HepG2 (cell line): Measurements from ENCODE around the gene TXNDC9. TPM values are rescaled to one million over a fixed set of nuclear protein-coding genes. Genes with fewer than 3 reads are reported as not detected.

ENCODE experiments used
- DBP ChIP-seq: sonication (generic); formaldehyde crosslinking; IDR thresholded peaks from 2 replicates; pipeline ENCODE4 v1.4.0; 2020; ENCODE audit warnings: missing genetic modification reagents; ENCODE audit errors: not compliant biosample characterization
- GPN1 ChIP-seq: sonication (generic); formaldehyde crosslinking; IDR thresholded peaks from 2 replicates; pipeline ENCODE4 v1.5.1; 2020; ENCODE audit warnings: missing genetic modification reagents, borderline replicate concordance
- HES4 ChIP-seq: sonication (generic); formaldehyde crosslinking; IDR thresholded peaks from 2 replicates; pipeline ENCODE4 v1.9.0; 2021; ENCODE audit warnings: mild to moderate bottlenecking, missing genetic modification reagents, borderline replicate concordance
- KMT2A ChIP-seq: sonication (generic); formaldehyde crosslinking; IDR thresholded peaks from 2 replicates; pipeline ENCODE4 v1.4.0; 2020; ENCODE audit warnings: missing genetic modification reagents
- MLLT10 ChIP-seq: sonication (generic); formaldehyde crosslinking; IDR thresholded peaks from 2 replicates; pipeline ENCODE4 v1.4.0; 2020; ENCODE audit warnings: missing genetic modification reagents
- MXD1 ChIP-seq: sonication (generic); formaldehyde crosslinking; IDR thresholded peaks from 2 replicates; pipeline ENCODE4 v1.4.0; 2020; ENCODE audit warnings: mild to moderate bottlenecking, missing genetic modification reagents
- NFYB ChIP-seq: sonication (generic); formaldehyde crosslinking; IDR thresholded peaks from 2 replicates; pipeline ENCODE4 v1.4.0; 2020; ENCODE audit warnings: missing genetic modification reagents
- NR2F2 ChIP-seq: IDR thresholded peaks from 2 replicates; pipeline ENCODE4 v1.6.1; 2012; ENCODE audit warnings: low read depth, inconsistent platforms, borderline replicate concordance
- RORA ChIP-seq: sonication (generic); formaldehyde crosslinking; IDR thresholded peaks from 2 replicates; pipeline ENCODE4 v1.5.0; 2020; ENCODE audit warnings: mild to moderate bottlenecking, missing genetic modification reagents, moderate library complexity
- SALL1 ChIP-seq: sonication (generic); formaldehyde crosslinking; IDR thresholded peaks from 2 replicates; pipeline ENCODE4 v1.8.0; 2022; ENCODE audit warnings: mild to moderate bottlenecking, missing genetic modification reagents
- SP4 ChIP-seq: sonication (generic); formaldehyde crosslinking; IDR thresholded peaks from 2 replicates; pipeline ENCODE4 v1.8.1; 2023; ENCODE audit warnings: mild to moderate bottlenecking, missing genetic modification reagents
- THAP7 ChIP-seq: sonication (generic); formaldehyde crosslinking; IDR thresholded peaks from 2 replicates; pipeline ENCODE4 v1.8.1; 2023; ENCODE audit warnings: mild to moderate bottlenecking, missing genetic modification reagents
- ZEB1 ChIP-seq: IDR thresholded peaks from 2 replicates; pipeline ENCODE4 v1.6.1; 2012; ENCODE audit warnings: mild to moderate bottlenecking, low read depth, inconsistent platforms; ENCODE audit not compliant: insufficient replicate concordance
- ZMYM2 ChIP-seq: sonication (generic); formaldehyde crosslinking; IDR thresholded peaks from 2 replicates; pipeline ENCODE4 v1.8.0; 2022; ENCODE audit warnings: mild to moderate bottlenecking, missing genetic modification reagents
- ZNF121 ChIP-seq: sonication (generic); formaldehyde crosslinking; IDR thresholded peaks from 2 replicates; pipeline ENCODE4 v1.5.0; 2020; ENCODE audit warnings: mild to moderate bottlenecking, missing genetic modification reagents
- ZNF329 ChIP-seq: sonication (generic); formaldehyde crosslinking; IDR thresholded peaks from 2 replicates; pipeline ENCODE4 v1.9.0; 2021; ENCODE audit warnings: low read depth, mild to moderate bottlenecking, missing genetic modification reagents
- ZNF34 ChIP-seq: sonication (generic); formaldehyde crosslinking; IDR thresholded peaks from 2 replicates; pipeline ENCODE4 v1.4.0; 2020; ENCODE audit warnings: mild to moderate bottlenecking, missing genetic modification reagents, borderline replicate concordance
- ZNF564 ChIP-seq: sonication (generic); formaldehyde crosslinking; IDR thresholded peaks from 2 replicates; pipeline ENCODE4 v1.8.1; 2023; ENCODE audit warnings: mild to moderate bottlenecking, missing genetic modification reagents
- ZNF577 ChIP-seq: sonication (generic); formaldehyde crosslinking; IDR thresholded peaks from 2 replicates; pipeline ENCODE4 v1.4.0; 2020; ENCODE audit warnings: mild to moderate bottlenecking, low read depth, missing genetic modification reagents, borderline replicate concordance
- ZNF784 ChIP-seq: sonication (generic); formaldehyde crosslinking; IDR thresholded peaks from 2 replicates; pipeline ENCODE4 v1.5.1; 2020; ENCODE audit warnings: missing genetic modification reagents, mild to moderate bottlenecking, borderline replicate concordance
- ZSCAN12 ChIP-seq: sonication (generic); formaldehyde crosslinking; IDR thresholded peaks from 2 replicates; pipeline ENCODE4 v1.9.0; 2021; ENCODE audit warnings: mild to moderate bottlenecking, missing genetic modification reagents
- polyA plus RNA-seq, 8 experiments: library from polyadenylated mRNA; depleted of rRNA in 3 of 8; stranded (reverse) in 7 of 8; unstranded in 1 of 8; fragments of >200 nt; fragmentation: Illumina TruSeq in 4 of 8; extraction: Trizol in 4 of 8; gene quantifications; 2 replicates each; pipeline versions ENCODE4 v1.2.1 to v1.2.3, GENCODE V29; 2011 to 2016; ENCODE audit warnings: low read depth in 4 of 8, missing spikeins in 1 of 8, mixed read lengths in 1 of 8; ENCODE audit not compliant: insufficient read depth in 1 of 8
- total RNA-seq, 5 experiments: library from RNA; depleted of rRNA; stranded (reverse); fragments of >200 nt; fragmentation: Illumina TruSeq; extraction: Trizol; gene quantifications; 2 replicates each; pipeline ENCODE4 v1.2.3, GENCODE V29; 2016; ENCODE audit warnings: low read depth in 1 of 5
- TF ChIP-seq, protein P1 (sequence below): sonication (generic); formaldehyde crosslinking; IDR thresholded peaks from 2 replicates; pipeline ENCODE4 v1.8.0; 2022; ENCODE audit warnings: mild to moderate bottlenecking, missing genetic modification reagents, borderline replicate concordance
- TF ChIP-seq, protein P2 (sequence below): sonication (generic); formaldehyde crosslinking; IDR thresholded peaks from 2 replicates; pipeline ENCODE4 v1.5.0; 2020; ENCODE audit warnings: missing genetic modification reagents

Gene TXNDC9
- total and polyA plus RNA-seq, 2 of the 13 experiments (the other 11 are each of a cell fraction or from before 2014, with no cell fraction given) = 35.2 to 94.6 TPM

GRCh38 chr2:99337113-99338028 lies 1.2 kb upstream of the TXNDC9 start, which contains the start of gene EIF5B (continued):
- TF ChIP-seq ZNF329 (CRISPR knock-in tag) = peak; percentile 70
- no peak for TF ChIP-seq ZNF34 (CRISPR knock-in tag)
- TF ChIP-seq ZNF121 (CRISPR knock-in tag) = 0 out of 2 replicates have a peak, but pooled peaks have one; percentile 39
- TF ChIP-seq, protein P1, sequence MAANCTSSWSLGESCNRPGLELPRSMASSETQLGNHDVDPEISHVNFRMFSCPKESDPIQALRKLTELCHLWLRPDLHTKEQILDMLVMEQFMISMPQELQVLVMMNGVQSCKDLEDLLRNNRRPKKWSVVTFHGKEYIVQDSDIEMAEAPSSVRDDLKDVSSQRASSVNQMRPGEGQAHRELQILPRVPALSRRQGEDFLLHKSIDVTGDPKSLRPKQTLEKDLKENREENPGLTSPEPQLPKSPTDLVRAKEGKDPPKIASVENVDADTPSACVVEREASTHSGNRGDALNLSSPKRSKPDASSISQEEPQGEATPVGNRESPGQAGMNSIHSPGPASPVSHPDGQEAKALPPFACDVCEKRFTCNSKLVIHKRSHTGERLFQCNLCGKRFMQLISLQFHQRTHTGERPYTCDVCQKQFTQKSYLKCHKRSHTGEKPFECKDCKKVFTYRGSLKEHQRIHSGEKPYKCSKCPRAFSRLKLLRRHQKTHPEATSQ (CRISPR knock-in tag) = peak; percentile 90; the same call in 1 of the 2 replicates
- 0 out of 2 replicates have a peak, but pooled peaks have one; percentile 10 for TF ChIP-seq RORA (CRISPR knock-in tag)
- peak; percentile 73 for TF ChIP-seq SP4 (CRISPR knock-in tag)
- TF ChIP-seq ZNF564 (CRISPR knock-in tag) = peak; percentile 86; the same call in 1 of the 2 replicates
- TF ChIP-seq MLLT10 = no peak
- TF ChIP-seq ZSCAN12 (CRISPR knock-in tag) = peak; percentile 93
- no peak for TF ChIP-seq NR2F2
- peak; percentile 91; the same call in 1 of the 2 replicates for TF ChIP-seq THAP7 (CRISPR knock-in tag)
- TF ChIP-seq ZMYM2 (CRISPR knock-in tag) = peak; percentile 99
- TF ChIP-seq SALL1 (CRISPR knock-in tag) = peak; percentile 95
- TF ChIP-seq, protein P2, sequence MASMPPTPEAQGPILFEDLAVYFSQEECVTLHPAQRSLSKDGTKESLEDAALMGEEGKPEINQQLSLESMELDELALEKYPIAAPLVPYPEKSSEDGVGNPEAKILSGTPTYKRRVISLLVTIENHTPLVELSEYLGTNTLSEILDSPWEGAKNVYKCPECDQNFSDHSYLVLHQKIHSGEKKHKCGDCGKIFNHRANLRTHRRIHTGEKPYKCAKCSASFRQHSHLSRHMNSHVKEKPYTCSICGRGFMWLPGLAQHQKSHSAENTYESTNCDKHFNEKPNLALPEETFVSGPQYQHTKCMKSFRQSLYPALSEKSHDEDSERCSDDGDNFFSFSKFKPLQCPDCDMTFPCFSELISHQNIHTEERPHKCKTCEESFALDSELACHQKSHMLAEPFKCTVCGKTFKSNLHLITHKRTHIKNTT (CRISPR knock-in tag) = no peak
- TF ChIP-seq NFYB (CRISPR knock-in tag) = peak; percentile 44; the same call in 1 of the 2 replicates
- TF ChIP-seq DBP (CRISPR knock-in tag) = no peak
- TF ChIP-seq ZNF577 (CRISPR knock-in tag) = peak; percentile 94; the same call in 1 of the 2 replicates
- TF ChIP-seq ZEB1 = no peak
- no peak for TF ChIP-seq GPN1
- TF ChIP-seq KMT2A = peak; percentile 99
- peak; percentile 96 for TF ChIP-seq MXD1 (CRISPR knock-in tag)
- peak; percentile 36; the same call in 1 of the 2 replicates for TF ChIP-seq HES4 (CRISPR knock-in tag)
- TF ChIP-seq ZNF784 = no peak; the same call in 1 of the 2 replicates
